Lung microvascular endothelial cell (primary cell): Measurements from ENCODE around the gene DEFB129. TPM values are rescaled to one million over a fixed set of nuclear protein-coding genes. Genes with fewer than 3 reads are reported as not detected.
"Not testable (repeated sequence)": the region's sequence is repeated elsewhere in the genome, so short reads cannot be mapped to it uniquely, and the experiment has no call there.

ENCODE experiments used
- DNase-seq, 2 donors: peaks; one replicate each; pipeline versions ENCODE4 v3.0.0 to v3.0.0-alpha.2; 2010; ENCODE audit warnings: low read depth in 2 of 2
- total RNA-seq: library from RNA; depleted of rRNA; stranded (reverse); fragments of >200 nt; gene quantifications from 2 replicates; pipeline ENCODE4 v1.2.1, GENCODE V29; 2014

Gene DEFB129, protein sequence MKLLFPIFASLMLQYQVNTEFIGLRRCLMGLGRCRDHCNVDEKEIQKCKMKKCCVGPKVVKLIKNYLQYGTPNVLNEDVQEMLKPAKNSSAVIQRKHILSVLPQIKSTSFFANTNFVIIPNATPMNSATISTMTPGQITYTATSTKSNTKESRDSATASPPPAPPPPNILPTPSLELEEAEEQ
- total RNA-seq: not detected in 2 replicates

DNA sequence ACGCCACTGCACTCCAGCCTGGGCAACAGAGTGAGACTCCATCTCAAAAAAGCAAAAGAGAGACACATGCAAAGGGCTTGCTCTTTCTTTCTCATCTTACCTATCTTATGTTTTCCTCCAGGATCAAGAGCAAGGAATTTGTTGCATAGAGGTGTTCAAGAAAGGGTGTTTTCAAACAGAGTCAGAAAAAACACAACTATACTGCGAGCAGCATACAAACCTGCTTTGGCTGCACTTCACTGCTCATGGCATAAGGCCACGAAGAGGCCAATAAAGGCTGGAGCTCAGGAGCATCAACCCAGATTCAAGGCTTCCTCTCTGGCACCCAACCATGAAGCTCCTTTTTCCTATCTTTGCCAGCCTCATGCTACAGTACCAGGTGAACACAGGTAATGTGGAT lies at the start of gene DEFB129:
Gene DEFB129, plus strand, starts transcription at position 301 of the 400 bp plus-strand sequence. Its CDS starts 31 bp downstream, at position 332.
- DNase-seq: no peak

DNA sequence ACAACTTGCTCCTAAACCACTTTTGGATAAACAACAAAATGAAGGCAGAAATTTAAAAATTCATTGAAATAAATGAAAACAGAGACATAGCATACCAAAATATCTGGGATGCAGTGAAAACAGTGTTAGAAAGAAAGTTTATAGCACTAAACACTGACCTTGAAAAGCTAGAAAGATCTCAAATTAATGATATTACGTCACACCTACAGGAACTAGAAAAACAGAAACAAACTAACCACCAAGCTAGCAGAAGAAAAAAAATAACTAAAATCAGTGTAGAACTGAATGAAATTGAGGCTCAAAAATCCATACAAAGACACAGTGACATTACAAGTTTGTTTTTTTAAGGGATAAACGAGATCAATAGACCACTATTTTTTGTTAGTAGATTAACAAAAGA lies 42.8 kb upstream of the DEFB129 start:
- DNase-seq: no peak

DNA sequence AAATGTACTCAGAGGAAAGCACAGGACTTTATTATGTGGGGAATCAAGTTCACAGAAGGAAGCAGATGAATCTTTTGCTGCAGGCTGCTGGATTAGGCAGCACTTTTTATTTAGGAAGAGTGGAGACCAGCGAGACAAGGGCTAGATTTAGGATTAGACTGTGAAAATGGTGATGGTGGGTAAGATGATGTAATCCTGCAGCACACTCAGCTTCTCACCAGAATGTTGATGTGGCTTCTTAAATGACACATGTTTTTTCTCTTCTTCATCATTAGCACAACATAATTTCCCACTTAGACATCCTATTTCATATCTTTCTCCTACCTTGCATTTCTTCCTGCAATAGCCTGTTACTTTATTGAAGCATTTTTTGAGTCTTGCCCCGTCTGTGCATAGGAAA lies 39.3 kb upstream of the DEFB129 start:
- no peak for DNase-seq

DNA sequence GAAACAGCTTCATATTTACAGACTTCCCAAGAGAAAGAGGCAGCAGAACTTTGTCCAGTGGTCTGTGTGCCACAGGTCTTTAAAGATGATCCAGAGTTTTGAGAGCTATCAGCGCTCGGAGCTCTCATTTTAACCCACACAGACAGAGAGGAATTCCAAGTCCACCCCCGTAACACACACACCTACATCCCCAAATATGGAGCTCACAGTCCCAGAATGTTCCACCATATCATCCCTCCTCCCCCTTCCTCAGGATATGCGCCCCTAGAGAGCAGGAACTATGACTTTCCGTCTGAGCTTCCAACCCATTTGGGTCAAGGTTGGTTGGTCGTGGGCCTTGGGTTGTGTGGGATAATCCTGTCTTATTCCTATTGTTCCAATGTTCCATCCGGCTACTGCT lies 37.4 kb upstream of the DEFB129 start, which contains the start of gene DEFB128:
Gene DEFB128, minus strand, starts transcription at position 101 of the 400 bp plus-strand sequence. Its CDS starts 88 bp downstream, at position 13.
- DNase-seq: no peak

DNA sequence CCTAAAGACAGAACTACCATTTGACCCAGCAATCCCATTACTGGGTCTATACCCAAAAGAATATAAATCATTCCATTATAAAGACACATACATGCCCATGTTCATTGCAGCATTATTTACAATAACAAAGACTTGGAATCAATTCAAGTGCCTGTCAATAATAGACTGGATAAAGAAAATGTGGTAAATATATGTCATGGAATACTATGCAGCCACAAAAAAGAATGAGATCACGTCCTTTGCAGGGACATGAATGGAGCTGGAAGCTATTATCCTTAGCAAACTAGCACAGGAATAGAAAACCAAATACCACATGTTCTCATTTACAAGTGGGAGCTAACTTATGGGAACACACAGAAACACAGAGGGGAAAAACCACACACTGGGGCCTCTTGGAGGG lies 28.8 kb upstream of the DEFB129 start:
- DNase-seq: no peak

DNA sequence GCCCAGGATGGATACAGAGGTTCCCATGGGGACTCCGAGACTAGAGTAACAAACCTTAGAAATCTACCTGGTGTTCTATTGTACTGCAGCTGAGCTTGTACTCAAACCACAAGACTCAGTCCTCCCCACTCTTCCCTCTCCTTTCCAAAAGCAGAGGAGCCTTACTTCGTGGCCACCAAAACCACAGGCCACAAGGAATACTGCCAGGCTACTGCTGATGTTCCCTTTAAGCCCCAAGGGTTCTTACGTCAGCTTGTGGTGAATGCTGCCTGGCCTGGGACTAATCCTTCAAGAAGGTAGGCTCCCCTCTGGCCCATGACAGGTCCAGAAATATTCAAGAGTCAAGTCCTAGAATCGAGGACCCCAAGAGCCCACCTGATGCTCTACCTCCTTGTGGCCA lies 27.1 kb upstream of the DEFB129 start:
- DNase-seq: no peak

DNA sequence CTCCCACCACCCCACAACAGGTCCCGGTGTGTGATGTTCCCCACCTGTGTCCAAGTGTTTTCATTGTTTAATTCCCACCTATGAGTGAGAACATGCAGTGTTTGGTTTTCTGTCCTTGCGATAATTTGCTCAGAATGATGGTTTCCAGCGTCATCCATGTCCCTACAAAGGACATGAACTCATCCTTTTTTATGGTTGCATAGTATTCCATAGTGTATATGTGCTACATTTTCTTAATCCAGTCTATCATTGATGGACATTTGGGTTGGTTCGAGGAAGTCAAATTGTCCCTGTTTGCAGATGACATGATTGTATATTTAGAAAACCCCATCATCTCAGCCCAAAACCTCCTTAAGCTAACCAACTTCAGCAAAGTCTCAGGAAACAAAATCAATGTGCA lies 23.4 kb upstream of the DEFB129 start:
- not testable (repeated sequence) for DNase-seq

DNA sequence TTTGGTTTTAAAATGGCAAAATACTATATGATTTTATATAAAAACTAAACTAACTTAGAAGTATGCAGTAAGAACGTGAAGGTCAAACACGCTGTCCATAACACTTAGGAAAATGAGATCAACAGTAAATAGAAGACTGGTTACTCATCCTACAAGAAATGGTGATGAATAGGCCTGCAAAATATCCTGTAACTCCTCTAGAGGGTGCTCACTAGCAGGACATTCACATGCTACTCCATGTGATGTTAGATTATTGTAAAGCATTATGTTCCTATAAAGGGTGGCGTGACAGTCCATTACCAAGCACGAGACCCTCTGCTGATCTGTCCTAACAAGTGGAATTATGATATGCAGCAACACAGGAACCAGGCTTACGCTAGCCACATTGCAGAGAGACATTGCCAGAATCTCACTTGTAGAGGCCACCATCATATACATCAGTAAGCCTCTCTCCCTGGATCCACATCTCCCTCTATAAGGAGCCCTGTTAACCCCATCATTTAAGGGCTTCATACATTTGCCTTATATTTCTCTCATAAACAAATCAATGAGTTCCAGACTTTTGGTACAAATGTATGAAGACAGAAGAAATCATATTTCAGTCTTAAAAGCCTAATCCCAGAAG lies 18.0 kb upstream of the DEFB129 start:
- DNase-seq: peak; percentile 70 to 75

DNA sequence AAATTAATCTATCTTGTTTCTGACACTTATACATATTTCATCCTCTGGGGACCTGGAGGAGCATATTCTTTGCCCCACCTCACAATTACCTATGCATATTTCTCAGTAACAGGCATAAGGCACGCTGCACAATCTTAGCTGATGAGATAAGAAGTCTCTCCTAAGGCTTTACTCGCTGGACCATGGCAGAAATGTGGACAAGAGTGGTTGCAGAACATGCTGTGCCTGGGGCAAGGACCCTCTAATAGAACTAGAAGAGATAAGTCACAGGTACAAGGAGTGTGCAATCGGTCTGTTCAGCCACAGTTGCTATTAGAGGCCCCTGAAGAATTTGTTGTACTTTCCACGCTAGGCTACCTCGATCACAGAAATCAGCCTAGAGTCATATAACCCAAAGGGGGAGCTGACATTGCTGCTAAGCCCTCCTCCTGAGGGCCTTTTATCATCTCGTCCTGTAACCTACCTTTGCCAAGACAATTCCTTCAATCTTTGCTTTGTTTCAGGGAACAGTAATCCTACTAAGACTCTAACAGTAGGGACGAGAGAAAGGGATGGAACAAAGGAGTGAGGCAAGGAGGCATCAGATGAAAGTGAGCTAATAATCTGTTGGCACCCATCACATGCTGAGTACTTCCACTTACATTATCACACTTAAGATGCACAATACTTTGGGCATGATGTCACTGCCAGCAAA lies 16.1 kb upstream of the DEFB129 start:
- DNase-seq: no peak

DNA sequence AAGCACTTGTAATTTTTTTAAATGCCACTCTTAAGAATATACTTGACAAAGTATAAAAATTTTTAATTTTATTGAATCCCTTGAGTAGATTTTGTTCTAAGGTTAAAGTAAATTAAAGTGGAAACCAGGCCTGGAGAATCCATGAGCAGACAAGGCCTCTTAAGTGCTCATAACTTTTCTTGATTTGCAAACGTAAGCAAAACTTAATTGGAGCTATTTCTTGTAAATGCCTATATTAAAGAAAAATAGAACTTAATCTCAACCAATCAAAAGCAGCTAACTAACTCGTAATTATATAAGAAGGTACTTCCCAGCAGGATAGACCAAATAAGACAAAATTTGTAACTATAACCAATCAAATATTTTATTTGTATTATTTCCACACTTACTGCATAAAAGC lies 12.7 kb upstream of the DEFB129 start:
- DNase-seq: no peak

DNA sequence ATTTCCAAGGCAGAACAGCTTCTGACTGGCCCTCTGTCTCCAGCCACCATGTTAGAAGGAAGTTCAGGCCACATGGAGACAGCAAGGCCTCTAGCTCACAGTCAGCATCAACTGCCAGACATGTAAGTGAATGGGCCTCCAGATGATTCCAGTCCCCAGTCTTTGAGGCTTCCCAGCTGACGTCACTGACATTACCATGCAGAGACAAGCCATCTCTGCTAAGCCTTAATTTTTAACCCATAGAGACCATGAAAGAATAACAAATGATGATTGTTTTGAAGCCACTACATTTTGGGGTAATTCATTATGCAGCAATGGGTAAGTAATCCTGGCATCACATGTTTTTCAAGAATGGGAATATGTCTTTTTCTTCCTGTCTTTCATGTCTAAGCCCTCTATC lies 11.3 kb upstream of the DEFB129 start:
- no peak for DNase-seq

DNA sequence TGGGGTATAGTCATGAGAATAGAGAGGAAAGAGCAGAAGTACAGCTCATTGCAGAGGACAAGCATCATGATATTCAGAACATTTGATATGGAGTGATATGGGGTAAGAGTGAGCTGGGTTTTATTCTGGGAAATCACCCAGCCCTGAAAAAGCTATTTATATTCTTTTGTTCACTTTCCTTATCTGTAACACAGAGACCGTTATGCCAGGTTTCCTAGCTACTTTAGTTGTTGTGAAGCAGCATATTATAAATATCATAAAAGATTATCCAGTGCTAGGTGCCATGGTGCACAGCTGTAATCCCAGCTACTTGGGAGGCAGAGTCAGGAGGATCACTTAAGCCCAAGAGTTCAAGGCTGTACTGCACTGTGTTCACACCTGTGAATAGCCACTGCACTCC lies 9.8 kb upstream of the DEFB129 start:
- no peak for DNase-seq

DNA sequence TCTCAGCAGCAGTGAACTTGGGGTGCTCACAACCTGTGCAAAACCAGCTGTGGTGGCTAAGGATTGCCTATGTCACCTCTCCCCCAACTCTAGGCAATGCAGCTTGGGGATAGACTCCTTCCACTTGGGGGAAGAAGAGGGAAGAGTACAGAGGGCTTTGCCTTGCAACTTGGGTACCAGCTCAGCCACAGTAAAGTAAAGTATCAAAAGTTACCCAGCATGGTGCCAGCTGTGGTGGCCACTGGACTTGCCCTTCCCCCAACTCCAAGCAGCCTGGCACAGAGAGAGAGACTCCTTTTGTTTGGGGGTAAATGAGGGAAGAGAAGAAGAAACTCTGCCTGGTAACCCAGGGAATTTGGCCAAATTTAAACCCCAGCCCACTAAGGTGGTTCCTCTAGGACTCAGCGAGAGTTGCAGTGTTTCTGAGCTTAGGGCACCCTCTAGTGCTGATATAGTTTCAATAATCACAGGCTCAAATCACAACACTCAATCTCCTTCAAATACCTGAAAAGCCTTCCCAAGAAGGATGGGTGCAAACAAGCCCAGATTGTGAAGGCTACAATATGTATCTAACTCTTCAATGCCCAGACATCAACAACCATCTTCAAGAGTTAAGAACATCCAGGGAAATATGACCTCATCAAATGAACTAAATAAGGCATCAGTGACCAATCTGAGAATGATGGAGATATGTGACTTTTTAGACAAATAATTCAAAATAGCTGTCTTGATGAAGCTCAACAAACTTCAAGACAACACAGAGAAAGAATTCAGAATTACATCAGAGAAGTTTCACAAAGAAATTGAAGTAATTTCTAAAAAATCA lies 7.6 kb upstream of the DEFB129 start:
- DNase-seq: peak; percentile 8 to 39

DNA sequence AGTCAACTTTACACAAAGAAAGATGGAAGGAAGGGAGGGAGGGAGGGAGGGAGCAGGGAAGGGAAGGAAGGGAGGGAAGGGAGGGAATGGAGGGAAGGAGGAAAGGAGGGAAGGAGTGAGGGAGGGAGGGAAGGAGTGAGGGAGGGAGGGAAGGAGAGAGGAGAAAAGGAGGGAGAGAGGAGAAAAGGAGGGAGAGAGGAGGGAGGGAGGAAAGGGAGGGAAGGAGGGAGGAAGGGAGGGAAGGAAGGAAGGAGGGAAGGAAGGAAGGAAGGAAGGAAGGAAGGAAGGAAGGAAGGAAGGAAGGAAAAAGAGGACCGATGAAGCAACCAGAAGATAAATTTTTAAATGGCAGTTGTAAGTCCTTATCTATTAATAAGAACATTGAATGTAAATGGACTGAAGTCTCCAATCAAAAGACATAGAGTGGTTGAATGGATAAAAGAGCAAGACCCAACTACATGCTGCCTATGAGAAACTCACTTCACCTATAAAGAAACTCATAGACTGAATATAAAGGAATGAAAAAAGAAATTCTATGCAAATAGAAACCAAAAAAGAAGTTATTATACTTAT lies 5.7 kb upstream of the DEFB129 start:
- no peak for DNase-seq

DNA sequence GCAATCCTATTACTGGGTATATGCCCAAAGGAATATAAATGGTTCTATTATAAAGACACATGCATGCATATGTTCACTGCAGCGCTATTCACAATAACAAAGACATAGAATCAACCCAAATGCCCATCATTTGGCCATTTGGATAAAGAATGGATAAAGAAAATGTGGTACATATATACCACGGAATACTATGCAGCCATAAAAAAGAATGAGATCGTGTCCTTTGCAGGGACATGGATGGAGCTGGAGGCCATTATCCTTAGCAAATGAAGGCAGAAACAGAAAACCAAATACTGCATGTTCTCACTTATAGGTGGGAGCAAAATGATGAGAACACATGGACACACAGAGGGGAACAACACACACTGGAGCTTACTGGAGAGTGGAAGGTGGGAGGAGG lies 1.2 kb upstream of the DEFB129 start:
- DNase-seq: not testable (repeated sequence)

DNA sequence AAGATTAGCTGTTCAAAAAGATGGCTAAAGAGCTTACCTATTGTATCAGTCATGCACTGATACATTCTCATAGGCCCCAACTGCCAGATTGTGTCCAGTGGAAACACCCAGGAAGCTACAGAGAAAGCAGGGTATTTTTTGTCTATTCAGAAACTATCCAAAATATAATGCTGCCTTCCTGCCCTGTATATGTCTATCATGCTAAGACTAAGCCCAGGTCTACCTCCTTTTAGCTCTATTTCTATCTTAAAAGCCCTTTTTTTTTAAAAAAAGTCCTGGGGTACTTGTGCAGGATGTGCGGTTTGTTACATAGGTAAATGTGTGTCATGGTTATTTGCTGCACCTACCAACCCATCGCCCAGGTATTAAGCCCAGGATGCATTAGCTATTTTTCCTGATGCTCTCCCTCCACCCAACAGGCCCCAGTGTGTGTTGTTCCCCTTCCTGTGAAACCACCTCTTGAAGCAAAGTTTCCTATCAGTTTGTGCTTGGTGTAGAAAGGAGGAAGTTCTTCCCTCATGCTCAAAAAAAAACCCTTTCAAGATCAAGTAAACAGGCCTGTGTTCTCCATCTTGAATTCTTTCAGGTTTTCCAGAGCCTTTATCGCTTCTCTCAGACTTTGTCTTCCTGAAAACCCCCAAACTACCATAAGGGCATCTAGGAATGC lies 514 bp downstream of the DEFB129 start:
- DNase-seq: no peak

DNA sequence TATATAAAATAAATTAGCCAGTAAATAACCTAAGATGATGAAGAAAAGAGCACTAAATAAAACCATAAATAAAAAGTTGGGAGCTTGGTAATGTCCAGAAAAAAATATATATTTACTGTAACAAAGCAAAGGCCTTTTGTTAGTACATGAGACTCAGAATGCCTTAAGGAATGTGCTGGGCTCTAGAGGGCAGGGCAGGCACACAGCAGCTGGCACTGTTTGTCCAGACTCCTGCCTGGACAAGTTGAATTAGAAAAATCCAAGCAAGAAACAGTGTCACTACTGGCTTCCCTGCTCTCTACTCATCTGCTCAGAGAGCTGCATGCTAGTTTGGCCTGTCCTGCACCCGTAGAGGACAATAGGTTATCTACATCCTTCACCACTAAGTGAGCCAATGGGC lies 8.8 kb downstream of the DEFB129 start:
- DNase-seq: peak; percentile 2 to 28

DNA sequence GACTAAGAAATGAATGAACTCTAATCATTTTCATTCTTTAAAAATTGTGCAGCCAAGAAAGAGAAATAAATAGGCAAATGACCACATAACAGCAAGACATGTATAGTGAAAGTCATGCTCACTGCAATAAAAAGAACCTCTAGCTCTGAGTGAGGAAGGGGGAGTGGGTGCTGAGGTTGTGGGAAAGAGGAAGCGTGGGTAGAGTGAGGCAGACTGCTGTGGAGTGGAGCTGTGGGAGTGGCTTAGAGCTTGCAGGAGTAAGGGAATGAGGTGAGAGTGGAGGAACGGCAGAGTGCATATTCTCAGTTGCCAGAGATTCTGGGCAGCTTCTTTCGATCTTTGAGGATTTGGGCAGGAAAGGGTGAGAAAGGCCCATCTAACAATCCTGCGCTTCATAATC lies 10.4 kb downstream of the DEFB129 start:
- no peak for DNase-seq

DNA sequence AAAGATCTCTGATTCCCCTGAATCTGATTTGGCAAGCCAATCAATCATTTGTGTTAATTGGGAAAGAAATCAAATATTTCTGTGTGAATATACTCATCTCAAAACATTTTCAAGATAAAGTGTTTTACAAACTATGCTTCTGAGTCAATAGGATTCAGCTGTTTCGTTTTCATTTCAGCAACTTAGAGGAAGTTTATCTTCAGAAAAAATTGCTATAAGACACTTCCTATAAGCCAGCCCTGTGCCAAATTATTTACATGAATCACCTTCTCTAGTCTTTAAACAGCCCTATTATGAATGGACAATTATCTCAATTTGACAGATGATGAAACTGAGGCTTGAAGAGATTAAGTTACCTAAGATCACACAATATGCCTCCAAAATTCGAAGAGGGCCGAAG lies 10.9 kb downstream of the DEFB129 start:
- DNase-seq: no peak

DNA sequence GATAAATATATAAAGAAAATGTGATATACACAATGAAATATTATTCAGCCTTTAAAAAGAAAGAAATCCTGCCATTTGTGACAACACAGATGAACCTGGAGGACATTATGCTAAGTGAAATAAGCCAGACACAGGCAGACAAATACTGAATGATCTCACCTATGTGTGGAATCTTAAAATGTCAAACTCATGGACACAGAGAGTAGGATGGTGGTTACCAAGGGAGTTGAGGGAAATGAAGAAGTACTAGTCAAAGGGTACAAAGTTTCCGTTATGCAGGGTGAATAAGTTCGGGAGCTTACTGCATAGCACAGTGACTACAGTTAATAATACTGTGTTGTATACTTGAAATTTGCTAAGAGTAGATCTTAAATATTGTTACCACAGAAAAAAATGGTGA lies 15.8 kb downstream of the DEFB129 start:
- DNase-seq: no peak

DNA sequence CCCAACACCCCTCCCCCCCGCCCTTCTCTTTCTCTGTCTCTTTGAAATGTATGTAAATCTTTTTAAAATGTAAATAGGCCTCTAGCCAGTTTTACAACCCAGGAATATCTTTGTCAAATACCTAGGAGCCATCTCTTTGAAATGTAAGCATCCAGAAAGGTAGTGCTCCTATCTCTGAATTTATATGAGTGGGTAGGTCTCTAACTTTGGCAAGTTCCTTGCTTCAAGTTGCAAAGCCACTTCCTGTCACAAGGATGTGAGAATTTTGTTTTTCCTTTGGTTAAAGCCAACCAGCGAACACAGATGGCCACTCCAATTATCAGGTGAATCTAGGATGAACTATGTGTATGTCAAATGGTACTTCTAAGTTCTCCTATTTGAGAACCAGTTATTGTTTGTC lies 24.3 kb downstream of the DEFB129 start:
- no peak for DNase-seq
